HTERT RPE-1 (cell line): Measurements from ENCODE around the gene COMMD7.

Experiments used
- in situ Hi-C: fragments of 300-500 bp; cut with MboI; formaldehyde crosslinking; loops from 4 replicates; pipeline ENCODE4 v1.14.3; 2020; ENCODE audit warnings: low sequenced_read_pairs

The COMMD7 gene

DNA sequence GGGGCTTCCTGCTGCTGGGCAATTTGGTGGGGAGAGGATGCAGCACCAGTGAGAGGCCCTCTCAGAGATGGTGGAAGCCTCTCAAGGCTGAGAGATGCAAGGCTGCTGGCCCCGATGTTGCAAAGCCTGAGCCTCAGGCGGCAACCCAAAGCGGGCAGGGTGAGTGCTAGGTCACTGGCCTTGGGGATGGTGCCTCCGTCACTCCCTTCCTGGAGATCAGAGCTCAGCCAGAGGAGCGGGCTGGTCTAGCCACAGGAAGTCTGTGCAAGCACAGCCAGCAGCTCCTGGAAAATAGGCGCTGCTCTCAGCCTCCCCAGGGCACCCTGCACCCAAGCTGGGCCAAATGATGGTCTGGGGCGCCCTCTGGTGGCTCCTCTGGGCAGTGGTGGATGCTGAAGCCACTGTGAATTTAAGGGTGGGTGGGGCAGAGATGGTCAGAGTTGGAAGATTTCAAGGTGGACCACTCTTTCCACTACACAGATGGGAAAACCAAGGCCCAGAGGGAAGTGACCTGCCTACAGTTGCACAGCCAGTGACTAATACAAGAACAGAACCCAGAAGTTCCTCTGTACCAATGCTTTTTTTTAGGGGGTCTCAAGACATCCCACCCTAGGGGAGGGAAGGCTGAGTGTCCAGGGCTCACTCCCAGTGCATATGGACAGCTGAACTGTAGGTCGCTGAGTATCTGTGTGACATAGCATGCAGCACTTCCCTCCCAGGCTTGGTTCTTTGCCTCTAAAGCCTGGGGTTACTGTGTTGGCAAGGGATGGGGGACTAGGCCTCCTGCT is 90.3 kb downstream of the COMMD7 start:
- in situ Hi-C loops: no loop called here
